GM19023 (cell line): Measurements from ENCODE around the gene PLVAP.

ENCODE experiments used
- ATAC-seq: cut with Tn5 transposase; IDR thresholded peaks from one replicate; pipeline ENCODE4 v1.9.1; 2021; ENCODE audit warnings: mild to moderate bottlenecking, moderate library complexity; ENCODE audit not compliant: unreplicated experiment

The PLVAP gene

GRCh38 chr19:17336872-17337674 is 40.1 kb downstream of the PLVAP start, which contains the start of gene GTPBP3:
Gene GTPBP3, plus strand, starts transcription at chr19:17337553. Its CDS starts 59 bp downstream, at chr19:17337612.
- peak; percentile 68 for ATAC-seq

DNA sequence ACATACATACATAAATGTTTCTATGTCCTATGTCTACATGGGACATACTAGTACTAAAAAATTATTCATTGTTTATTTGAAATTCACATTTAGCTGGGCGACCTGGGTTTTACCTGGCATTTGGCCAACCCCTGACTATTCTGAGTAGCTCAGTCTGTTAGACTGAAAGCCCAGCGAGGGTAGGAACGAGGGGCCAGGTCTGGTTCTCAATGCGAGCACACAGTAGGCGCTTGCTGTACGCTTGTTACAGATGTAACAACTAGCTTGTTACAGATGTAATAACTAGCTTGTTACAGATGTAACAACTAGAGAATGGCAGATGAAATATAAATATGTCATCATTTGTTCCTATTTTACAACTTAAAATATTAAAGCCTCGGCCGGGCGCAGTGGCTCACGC is 41.6 kb downstream of the PLVAP start:
- ATAC-seq, result no peak

- peak; percentile 37 for ATAC-seq
Observed at GRCh38 chr19:17334414-17335409, 42.4 kb downstream of the PLVAP start, which contains the start of gene ANO8. Gene ANO8, minus strand, starts transcription at chr19:17334855. Its CDS starts 185 bp downstream, at chr19:17334670.

- ATAC-seq, result no peak
Observed at GRCh38 chr19:17333611-17334413, 43.3 kb downstream of the PLVAP start.

- ATAC-seq, result no peak
Observed at GRCh38 chr19:17332677-17333581, 44.2 kb downstream of the PLVAP start.

DNA sequence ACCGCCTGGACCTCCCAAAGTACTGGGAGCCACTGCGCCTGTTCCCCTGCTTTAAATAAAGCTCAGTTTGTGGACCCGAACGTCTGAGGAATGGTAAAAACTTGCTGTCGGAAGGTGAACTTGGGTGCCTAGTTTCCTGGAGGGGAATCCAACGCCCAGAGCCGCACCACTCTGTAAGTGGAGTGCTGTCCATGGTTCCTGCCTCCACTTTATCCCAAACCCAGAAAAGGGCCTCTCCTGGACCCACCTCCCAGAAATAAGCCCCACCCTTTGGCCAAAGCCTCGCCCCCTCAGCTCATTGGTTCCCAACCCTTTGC is 44.8 kb downstream of the PLVAP start:
- no peak for ATAC-seq

DNA sequence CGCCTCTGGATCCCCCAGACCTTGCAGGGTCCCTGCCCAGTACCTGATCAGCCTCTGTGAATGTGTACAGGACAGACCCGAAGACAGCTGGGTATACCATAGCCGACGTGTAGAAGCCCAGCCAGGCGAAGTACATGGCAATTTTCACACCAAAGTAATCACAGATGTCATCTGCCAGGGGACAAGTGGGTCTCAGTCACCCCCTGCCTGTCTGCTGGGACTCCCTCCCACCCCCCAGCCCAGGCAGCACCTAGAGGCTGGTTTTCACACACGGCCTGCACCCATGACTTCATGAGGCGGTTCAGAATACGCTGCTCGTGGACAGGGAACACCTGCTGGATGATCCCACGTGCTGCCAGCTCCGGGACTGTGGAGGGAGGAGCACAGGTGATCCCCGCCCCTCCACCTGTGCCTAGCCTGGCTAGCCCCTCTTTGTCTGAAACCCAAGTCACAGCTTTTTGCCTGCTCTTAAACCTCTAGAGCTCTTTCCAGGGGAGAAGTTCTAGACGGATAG is 46.0 kb downstream of the PLVAP start:
- no peak for ATAC-seq

- no peak for ATAC-seq
Observed at GRCh38 chr19:17330262-17331044, 46.7 kb downstream of the PLVAP start.

DNA sequence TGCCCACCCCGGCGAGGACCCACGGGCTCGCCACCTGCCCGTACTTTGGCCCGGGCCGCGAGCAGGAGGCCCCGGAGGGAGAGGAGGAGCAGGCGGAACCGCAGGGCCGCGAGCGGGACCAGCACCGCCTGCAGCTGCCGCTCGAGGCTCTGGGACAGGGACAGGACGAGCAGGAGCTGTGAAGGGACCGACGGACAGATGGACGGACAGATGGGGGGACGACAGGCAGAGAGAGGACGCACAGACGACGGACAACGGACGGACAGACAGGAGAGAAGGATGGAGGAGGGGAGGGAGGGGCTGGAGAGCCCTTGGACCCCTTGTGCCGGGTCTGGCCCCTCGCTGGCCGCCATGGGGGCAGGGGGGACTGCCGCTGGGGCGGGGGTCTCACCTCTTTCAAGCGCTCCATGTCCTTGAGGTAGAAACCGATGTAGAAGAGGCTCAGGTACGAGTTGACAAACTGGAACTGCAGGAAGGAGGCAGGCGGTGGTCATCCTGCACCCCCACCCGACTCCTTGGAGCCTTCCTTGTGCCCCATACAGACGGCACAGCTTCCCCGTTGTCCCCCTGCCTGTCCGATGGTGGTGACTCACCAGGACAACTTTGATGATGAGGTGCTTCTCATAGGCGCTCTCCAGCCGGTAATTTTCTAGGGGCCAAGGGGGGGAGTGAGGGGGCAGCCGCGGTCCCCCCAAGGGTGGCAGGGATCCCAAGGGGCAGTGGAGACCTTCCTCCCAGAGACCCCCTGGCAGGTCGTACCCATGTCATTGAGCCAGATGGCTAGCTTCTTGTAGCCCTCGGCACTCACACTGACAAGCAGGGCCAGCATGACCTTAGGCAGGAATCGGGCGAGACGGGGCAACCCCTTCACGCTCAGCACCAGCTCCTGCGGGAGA is 47.5 kb downstream of the PLVAP start:
- ATAC-seq, result no peak

GRCh38 chr19:17328517-17329365 is 48.4 kb downstream of the PLVAP start:
- no peak for ATAC-seq

DNA sequence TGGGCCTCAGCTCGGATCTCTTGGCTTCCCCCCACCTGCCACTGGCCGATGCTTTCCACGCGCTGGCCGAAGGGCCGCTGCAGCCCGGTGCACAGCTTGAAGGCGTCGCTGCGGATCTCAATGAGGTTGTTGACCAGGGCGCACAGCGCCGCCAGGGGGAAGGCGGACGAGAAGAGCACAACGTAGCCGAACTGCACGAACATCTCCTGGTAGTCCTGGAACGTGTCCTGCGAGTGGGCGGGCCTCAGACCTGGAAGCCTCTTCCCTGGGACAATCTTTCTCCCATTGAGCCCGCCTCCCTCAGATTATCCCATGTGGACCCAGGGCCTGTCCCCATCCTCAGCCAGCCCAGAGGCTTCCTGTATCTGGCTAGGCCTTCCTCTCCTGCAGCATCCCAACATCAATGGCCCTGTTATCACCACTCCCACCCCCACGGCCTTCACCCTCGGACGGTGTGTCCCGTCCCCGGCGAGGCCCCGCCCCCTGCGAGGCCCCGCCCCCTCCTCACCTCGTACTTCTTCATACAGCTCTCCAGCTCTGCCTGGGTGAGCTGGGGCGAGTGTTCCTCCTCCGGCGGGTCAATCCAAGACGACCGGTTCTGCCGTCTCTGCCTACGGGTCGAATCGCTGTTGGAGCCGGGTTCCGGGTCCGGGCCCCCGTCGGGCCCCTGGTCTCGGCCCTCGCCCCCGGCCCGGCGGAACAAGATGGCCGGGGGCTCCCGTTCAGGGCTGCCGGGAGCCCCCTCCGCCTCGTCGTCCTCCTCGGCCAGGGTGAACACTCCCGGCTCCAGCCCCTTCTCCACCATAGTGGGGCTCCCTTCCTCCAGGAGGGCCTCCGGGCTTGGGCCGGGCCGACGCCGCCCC is 49.3 kb downstream of the PLVAP start:
- no peak for ATAC-seq

GRCh38 chr19:17327068-17327653 is 50.0 kb downstream of the PLVAP start:
- ATAC-seq, result no peak

DNA sequence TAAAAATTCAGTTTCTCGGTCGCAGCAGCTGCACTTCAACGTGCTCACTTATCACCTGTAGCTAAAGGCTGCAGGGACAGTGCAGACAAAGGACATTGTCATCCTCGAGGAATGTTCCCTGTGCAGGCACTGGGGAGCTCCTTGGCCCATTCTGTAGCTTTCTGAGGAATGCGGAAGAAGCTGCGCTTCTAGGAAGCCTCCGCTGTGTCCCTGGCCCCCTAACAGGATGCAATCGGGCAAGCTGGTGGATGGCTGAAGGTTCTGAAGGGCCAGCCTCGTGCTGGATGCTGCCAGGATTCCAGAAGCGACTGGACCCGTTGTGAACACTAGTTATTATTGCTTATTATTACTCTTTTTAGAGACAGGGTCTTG is 50.6 kb downstream of the PLVAP start:
- ATAC-seq, result no peak

- no peak for ATAC-seq
Observed at GRCh38 chr19:17325881-17326594, 51.1 kb downstream of the PLVAP start.

- no peak for ATAC-seq
Observed at GRCh38 chr19:17325133-17325532, 52.0 kb downstream of the PLVAP start.
